ENCODE data around the gene UCKL1. TPM values are rescaled to one million over a fixed set of nuclear protein-coding genes. Genes with fewer than 3 reads are reported as not detected.
"Not testable (repeated sequence)": the region's sequence is repeated elsewhere in the genome, so short reads cannot be mapped to it uniquely, and the experiment has no call there.

The UCKL1 gene
- total RNA-seq, 4 donors from 2014 or later = 32.3 to 80.1 (median 52.5) TPM

DNA sequence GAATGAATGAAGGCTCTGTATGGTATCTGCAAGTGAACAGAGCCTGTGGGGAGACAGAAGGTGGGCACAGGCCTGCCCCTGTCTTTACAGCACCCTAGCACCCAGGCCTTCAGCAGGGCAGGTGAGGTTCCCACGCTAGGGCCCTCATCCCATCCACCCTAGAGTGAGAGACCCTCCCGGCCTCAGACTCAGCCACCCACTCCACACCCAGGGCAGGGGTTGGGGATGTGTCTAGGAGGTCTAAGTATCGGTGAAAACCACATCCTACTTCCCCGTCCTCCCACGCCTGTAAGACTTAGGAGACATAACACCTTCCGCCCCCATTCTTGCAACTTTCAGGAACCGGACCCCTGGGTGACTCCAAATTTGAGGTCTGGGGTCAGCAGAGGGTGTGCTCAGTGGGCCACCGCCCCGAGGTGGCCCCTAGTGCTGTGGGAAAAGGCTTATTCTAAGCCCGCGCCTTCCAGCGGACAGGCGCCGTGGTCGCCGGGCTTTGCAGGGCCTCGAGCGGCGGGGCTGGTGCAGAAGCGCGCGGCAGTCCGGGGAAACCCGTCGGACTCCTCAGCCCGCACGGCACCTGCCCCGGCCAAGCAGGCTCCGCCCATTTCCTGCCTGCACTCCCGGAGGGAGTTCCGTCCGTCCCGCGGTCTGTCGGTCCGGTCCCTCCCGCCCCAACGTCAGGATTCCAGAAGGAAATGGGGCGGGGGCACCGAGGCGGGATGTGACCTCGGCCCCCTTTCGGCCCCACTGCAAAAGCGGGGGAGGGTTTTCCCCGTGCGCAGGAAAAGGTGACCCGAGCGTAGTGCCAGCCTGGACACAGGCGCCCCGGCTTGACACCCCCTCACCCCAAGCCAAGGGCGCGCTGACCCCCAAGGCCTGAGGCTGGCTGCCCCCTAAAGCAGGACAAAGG lies 22.4 kb upstream of the UCKL1 start:
- no peak for TF ChIP-seq POLR2A (IDR thresholded peaks at IDR 0.05)
- no peak for TF ChIP-seq EP300 (IDR thresholded peaks at IDR 0.05)
- TF ChIP-seq POLR2AphosphoS5 (IDR thresholded peaks at IDR 0.05) = no peak
- TF ChIP-seq CTCF (IDR thresholded peaks at IDR 0.05) = no peak
- Histone ChIP-seq H3K4me1 (peaks cover 58% of the 10 kb centered on the region), H3K4me3 (peak overlapping the region; percentile 97), H3K27ac (peak overlapping the region; percentile 96), H3K27me3 (no peaks in the 10 kb centered on the region), H3K9me3 (no peaks in the 10 kb centered on the region), H3K36me3 (peaks cover 12% of the 10 kb centered on the region)
- DNase-seq (ENCODE audit: low spot score in 2 of 2) = peak in 1 of 2 donors; percentile 80
- 42% methylated on average over 13 of the region's 52 CpGs for WGBS

DNA sequence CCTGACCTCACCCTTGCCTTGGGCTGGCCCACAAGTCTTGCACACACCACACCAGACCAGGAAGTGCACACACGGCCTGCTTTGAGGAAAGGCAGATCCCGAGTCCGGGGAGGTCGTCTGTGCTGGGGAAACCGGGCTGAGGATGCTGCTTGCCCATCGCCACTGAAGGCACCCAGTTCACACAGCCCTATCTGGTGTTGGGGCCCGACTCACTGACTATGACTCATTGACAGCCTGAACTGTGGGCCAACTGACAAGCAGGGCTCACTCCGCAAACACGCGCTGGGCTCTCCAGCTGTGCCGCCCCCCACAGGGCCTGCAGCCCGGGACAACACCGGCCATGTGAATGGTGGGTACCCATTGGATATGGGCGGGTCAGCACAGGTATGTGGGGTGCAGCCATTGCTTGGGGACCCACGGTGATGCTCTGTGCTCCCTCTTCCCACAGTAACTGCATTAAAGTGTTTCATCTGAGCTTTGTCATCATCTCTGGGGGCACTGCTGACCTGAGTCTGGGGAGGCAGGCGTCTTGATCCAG lies 21.6 kb upstream of the UCKL1 start:
- WGBS = 67% methylated on average over 10 of the region's 16 CpGs
- H3K36me3 ChIP-seq = peaks cover 4% of the 10 kb centered on the region
- H3K4me3 ChIP-seq = no peak overlapping the region
- peak overlapping the region; percentile 96 for H3K27ac ChIP-seq
- no peak for TF ChIP-seq POLR2A (IDR thresholded peaks at IDR 0.05)
- no peak for TF ChIP-seq EP300 (IDR thresholded peaks at IDR 0.05)
- TF ChIP-seq POLR2AphosphoS5 (IDR thresholded peaks at IDR 0.05) = no peak
- no peak for TF ChIP-seq CTCF (IDR thresholded peaks at IDR 0.05)
- peaks cover 55% of the 10 kb centered on the region for H3K4me1 ChIP-seq
- H3K27me3 ChIP-seq = no peaks in the 10 kb centered on the region
- DNase-seq (ENCODE audit: low spot score in 2 of 2) = peak in 1 of 2 donors; percentile 61
- H3K9me3 ChIP-seq = no peaks in the 10 kb centered on the region

DNA sequence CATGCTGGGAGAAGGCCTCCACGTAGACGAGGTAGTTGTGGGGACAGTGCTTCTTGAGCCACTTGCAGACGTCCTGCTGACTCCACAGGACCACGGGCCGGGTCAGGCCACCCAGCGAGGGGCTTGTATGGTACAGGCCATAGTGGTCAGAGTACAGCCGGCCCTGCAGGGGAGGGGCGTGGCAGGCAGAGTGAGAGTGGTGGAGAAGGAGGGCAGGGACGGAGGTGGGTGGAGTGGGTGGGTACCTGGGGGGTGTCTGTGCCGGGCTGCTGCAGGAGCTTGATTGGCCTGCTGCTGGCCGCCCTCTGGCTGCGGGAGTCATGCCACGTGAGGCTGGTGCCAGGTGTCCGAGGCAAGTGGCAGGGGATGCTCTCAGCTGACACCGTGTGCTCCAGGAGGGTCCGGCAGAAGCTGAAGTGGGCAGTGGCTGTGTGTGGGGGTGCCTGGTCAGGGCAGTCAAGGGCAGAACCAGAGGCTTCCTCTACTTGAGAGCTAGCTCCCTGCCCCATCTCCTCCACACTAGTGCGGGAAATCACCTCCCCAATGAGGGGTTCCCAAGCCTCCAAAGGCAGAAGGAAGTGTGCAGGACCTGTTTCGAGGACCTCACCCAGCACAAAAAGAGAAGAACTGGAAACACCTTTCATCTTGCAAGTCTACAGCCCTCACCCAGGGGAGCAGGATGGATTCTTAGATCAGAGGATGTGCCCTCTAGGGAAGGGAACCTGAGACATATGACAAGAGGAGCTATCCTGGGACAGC lies 20.9 kb upstream of the UCKL1 start:
- Histone ChIP-seq H3K27me3 (no peaks in the 10 kb centered on the region), H3K36me3 (no peaks in the 10 kb centered on the region), H3K4me1 (peaks cover 49% of the 10 kb centered on the region), H3K27ac (no peak overlapping the region), H3K4me3 (no peak overlapping the region), H3K9me3 (no peaks in the 10 kb centered on the region)
- TF ChIP-seq CTCF (IDR thresholded peaks at IDR 0.05) (no peak), EP300 (IDR thresholded peaks at IDR 0.05) (no peak), POLR2AphosphoS5 (IDR thresholded peaks at IDR 0.05) (no peak), POLR2A (IDR thresholded peaks at IDR 0.05) (no peak)
- WGBS = 84% methylated on average over 15 of the region's 18 CpGs
- peak in 1 of 2 donors; percentile 63 for DNase-seq (ENCODE audit: low spot score in 2 of 2)

GRCh38 chr20:63976511-63976910 lies 20.3 kb upstream of the UCKL1 start:
- not testable (repeated sequence) for H3K27me3 ChIP-seq; H3K4me3 ChIP-seq; H3K36me3 ChIP-seq; H3K27ac ChIP-seq; DNase-seq (ENCODE audit: low spot score in 2 of 2); H3K9me3 ChIP-seq
- WGBS = 96% methylated on average over 7 of the region's 7 CpGs
- H3K4me1 ChIP-seq = peaks cover 42% of the 10 kb centered on the region

DNA sequence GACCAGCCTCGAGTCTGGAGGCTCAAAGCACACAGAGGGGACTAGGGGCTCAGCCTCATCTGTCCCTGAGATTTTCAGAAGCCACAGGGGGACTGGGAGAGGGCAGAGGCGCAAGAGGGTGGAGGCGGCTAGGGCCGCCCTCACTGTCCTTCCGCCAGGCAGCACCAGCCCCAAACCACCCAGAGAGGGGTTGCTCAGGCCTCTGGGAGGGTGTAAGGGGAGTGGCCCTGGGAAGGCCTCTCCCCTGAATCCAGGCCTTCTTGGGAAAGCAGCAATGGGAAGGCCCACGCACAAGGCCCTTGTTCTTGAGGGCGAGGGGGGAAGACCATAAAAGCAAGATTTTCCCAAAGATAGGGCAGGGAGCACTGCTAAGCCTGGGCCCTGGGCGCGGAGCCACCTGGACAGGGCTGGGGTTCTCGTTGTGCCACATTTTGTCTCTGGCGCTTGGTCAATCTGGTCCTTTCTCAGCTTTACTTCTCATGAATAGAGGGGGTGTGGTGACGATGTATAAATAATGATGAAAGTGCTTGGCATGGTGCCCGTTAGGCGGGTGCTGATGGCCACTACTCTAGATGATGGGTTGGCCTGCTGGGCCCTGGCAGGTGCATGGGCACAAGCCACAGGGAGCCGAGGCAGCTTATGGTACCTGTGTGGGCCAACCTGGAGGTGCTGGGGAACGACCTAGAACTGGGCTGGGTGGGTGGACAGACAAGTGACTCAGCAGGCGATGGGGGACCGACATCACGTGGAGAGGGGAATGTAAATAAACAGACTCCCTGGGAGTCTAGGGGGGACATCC lies 18.4 kb upstream of the UCKL1 start:
- H3K27me3 ChIP-seq = no peaks in the 10 kb centered on the region
- DNase-seq (ENCODE audit: low spot score in 2 of 2) = peak in 1 of 2 donors; percentile 62
- TF ChIP-seq EP300 (IDR thresholded peaks at IDR 0.05) (no peak), CTCF (IDR thresholded peaks at IDR 0.05) (no peak), POLR2A (IDR thresholded peaks at IDR 0.05) (no peak), POLR2AphosphoS5 (IDR thresholded peaks at IDR 0.05) (no peak)
- peaks cover 35% of the 10 kb centered on the region for H3K4me1 ChIP-seq
- H3K4me3 ChIP-seq = no peak overlapping the region
- H3K27ac ChIP-seq = no peak overlapping the region
- H3K9me3 ChIP-seq = no peaks in the 10 kb centered on the region
- WGBS = 80% methylated on average over 15 of the region's 19 CpGs
- no peaks in the 10 kb centered on the region for H3K36me3 ChIP-seq
